Heart left ventricle (tissue), 13 donors: Measurements from ENCODE around the gene FOXN3.

Experiments used
- CTCF ChIP-seq, 12 donors: fragments of 200-600 bp; sonication (generic) in 4 of 12; IDR thresholded peaks; one replicate each; pipeline versions ENCODE4 v1.5.0 to v1.8.0; 2018 to 2022; ENCODE audit warnings: antibody characterized with exemption in 12 of 12, mild to moderate bottlenecking in 5 of 12
- POLR2A ChIP-seq, 2 donors: fragments of 450-650 bp; IDR thresholded peaks; one replicate each; pipeline ENCODE4 v1.6.1; 2017; ENCODE audit warnings: antibody characterized with exemption in 2 of 2, mild to moderate bottlenecking in 2 of 2, moderate library complexity in 2 of 2
- donor health status: ischemic (EF 13 %, LVEDD 7.1; RV severe dilation, severe dysfunction).
- donor health status: DM: no; HTN: yes; CAD: no.
- donor health status: DM: no; HTN: no; CAD: no.
- donor health status: ischemic (EF 25% LVEDD 6.9; RV normal size, moderate dysfunction).
- donor health status: ischemic (EF 25% LVEDD 5.7; RV mildly dilated, moderate dysfunction).
- donor health status: ischemic (EF 35%, LVEDD 5.7; RV mildly dilated, moderate dysfunction).
- donor health status: nonischemic (EF 11% LVEDD 7.7; RV severe dilation, severe dysfunction).
- donor health status: DM: yes; HTN: yes; CAD: no.
- donor health status: PGD.
- donor health status: ischemic (EF 29% LVEDD 5.4; RV normal size, mild dysfunction).
- donor health status: nonischemic (EF 23%, LVEDD 6.1; RV moderate dilation, normal function).

- no peak for TF ChIP-seq POLR2A (IDR thresholded peaks at IDR 0.05)
- no peak for TF ChIP-seq CTCF (IDR thresholded peaks at IDR 0.05)
These were observed 46.7 kb downstream of the FOXN3 start for GRCh38 chr14:89370381-89370780.
